NCI-H524 treated with DMSO at 0.1 percent for 48 hours (cell line): ENCODE results near the gene PPP3R1.

ENCODE experiments used
- DNase-seq: peaks from one replicate; lab custom pipeline; 2025; lab: John Stamatoyannopoulos, UW

Gene PPP3R1

GRCh38 chr2:68231061-68231372 lies 21.3 kb downstream of the PPP3R1 start:
- no peak for DNase-seq

DNA sequence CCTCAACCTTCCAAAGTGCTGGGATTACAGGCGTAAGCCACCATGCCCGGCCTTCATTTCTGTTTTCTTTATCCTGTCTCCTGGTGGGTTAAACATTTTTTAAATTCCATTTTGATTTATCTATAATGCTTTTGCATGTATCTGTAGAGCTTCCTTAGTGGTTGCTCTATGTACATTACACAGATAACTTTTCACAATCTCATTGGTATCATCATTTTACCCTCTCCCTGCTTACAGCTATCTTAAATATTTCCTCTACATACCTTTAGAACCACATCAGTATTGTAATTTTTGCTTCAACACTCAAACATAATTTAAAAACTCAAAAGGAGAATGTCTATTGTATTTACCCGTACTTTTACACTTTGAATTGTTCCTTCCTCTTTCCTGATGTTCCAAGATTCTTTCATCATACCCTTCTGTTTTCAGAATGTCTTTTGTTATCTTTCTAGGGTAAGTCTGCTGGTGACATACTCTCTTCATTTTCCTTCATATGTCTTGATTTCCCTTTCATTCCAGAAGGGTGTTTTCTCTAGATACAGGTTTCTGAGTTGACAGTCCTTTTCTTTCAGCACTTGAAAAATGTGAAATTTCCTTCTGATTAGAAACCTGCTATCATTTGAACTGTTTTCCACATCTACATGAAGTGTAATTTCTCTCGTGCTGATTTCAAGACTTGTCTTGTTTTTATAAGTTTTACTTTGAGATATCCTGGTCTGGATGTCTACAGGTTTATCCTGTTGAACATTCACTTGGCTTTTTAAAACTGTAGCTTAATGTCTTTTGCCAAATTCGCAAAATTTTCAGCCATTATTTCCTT lies 21.9 kb downstream of the PPP3R1 start:
- DNase-seq: no peak

DNA sequence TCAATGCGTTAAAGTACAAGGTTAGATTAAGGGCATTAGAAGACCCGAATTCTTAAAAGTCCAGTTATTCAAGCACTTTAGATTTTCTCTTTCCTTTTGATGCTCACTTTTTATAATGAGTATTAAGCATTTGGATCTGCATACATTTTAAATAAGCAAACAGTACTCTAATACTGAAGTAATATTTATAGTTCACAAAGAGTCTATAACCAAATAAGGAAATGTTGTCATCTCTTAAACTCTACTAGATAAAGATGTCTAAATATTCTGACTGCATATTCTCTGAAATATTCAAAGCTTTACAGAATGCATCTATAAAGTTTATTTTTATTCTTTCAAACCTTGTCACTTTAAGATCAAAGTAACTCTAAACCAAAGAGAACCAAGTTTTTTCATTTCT lies 25.5 kb downstream of the PPP3R1 start:
- no peak for DNase-seq

DNA sequence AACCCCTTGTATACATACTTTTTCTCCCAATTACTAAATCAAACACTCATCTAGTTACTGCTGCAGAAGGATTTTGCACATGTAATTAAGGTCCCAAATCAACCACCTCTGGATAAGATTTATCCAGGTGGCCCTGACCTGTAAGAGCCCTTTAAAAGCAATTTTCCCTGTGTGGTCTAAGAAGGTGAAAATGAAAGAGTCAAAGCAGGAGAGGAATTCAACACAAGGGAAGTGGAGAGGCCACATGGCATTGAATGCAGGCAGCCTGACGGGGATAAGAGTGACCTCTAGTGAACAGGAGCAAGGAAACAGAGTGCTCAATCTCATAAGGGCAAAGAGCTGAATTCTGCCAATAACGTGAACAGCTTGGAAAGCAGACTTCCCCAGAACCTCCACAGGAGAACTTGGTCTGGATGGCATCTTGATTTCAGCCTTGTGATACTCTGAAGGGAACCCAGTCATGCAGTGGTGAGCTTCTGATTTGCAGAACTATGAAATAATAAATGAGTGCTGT lies 27.2 kb downstream of the PPP3R1 start:
- DNase-seq: peak; percentile 31

- no peak for DNase-seq
Observed at GRCh38 chr2:68223419-68223818, 28.9 kb downstream of the PPP3R1 start.

GRCh38 chr2:68222287-68222686 lies 30.0 kb downstream of the PPP3R1 start:
- no peak for DNase-seq

DNA sequence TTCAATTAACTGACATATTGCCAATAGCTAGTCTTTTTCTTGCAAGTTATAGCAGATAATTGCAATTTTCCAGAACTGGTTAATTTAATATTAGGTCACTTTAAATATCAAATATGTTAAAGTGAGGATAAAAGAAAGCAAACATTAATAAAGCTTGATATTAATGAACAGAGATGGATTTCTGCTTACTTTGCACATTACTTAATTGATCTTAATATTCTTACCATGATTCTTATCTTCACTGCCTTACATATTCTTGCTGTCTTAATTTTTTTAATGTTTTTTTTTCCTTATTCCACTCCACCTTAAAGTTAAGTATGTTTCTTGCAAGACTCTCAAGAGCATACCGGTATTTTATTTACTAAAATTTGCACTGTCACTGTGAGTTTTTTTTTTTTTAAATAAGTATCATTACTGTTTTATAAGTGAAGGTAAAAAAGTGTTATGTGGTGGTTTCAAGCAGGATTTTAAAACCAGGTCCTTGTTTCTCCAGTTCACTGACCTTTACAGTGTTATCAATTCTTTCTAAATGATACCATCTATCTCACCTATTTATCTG lies 33.9 kb downstream of the PPP3R1 start:
- no peak for DNase-seq

GRCh38 chr2:68217729-68218128 lies 34.6 kb downstream of the PPP3R1 start:
- DNase-seq: no peak

- no peak for DNase-seq
Observed at GRCh38 chr2:68216454-68217310, 35.6 kb downstream of the PPP3R1 start.

DNA sequence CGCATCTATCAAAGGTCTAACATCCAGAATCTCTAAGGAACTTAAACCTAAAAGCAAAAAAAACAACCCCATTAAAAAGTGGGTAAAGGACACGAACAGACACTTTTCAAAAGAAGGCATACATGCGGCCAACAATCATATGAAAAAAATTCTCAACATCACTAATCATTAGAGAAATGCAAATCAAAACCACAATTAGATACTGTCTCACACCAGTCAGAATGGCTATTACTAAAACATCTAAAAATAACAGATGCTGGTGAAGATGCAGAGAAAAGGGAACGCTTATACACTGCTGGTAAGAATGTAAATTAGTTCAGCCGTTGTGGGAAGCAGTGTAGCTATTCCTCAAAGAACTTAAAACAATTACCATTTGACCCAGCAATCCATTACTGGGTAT lies 38.0 kb downstream of the PPP3R1 start:
- DNase-seq: no peak

DNA sequence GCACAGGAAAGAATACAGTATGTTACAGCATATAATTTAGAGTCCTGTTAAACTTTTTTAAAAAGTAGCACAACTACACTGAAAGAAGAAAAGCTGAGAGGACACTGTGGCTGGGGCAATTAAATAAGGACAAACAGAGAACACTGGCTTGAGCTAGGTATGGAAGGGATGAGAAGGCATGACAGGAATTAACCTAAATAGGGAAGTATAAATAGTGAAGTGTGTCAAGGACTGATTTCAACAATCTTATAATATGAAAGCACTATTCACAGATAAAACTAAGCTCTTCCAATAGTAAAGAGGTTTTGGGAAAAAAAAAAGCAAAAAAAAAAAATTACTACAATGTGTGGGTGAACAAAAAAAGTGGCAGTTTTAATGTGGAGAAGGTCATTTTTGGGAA lies 45.5 kb downstream of the PPP3R1 start:
- DNase-seq: no peak

DNA sequence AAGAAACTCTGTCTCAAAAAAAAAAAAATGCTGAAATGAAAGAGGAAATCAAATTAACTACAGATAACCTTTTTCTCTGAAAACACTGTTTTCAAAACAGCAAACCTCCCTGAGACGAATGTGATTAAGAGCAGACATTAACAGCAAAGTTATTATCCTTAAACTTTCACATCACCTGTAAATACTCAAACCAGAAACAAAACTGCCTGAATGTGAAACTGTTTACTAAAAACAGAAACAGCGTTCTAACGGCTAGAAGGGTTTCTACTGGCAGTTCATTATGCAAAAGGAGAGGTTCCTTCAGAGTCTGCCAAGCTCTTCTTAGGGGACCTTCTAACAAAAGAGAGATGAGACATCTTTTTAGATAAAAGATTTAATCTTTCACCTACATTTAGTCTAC lies 48.7 kb downstream of the PPP3R1 start:
- DNase-seq: no peak

- no peak for DNase-seq
Observed at GRCh38 chr2:68200157-68200787, 52.1 kb downstream of the PPP3R1 start.

DNA sequence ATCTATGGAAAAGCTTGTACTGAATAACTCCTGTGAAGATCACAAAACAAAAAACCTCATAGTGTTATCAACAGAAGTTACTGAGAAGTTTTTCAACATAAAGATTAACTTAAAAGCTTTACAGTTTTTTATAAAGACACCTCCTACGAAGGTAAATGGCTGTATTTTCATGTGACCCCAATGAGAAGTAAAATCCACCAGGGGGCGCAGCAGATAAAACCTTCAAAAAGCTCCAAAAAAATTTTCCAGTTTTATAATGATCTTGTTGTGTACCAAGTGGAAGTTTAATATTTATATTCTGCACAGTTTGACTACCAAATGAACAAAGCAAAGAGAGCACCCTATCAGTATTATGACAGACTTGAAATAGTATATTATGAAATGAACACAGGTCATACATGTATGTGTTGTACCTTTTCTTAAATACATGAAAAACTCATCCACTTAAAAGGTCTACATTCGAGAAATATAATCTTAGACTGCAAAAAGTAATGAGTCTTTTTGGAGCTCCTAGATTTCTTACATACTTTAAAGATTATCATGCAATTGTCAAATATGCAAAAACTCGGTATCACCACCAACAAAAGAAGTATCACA lies 56.1 kb downstream of the PPP3R1 start:
- DNase-seq: no peak

- DNase-seq: no peak
Observed at GRCh38 chr2:68195096-68195495, 57.2 kb downstream of the PPP3R1 start.

- no peak for DNase-seq
Observed at GRCh38 chr2:68193787-68194372, 58.5 kb downstream of the PPP3R1 start.

- DNase-seq: no peak
Observed at GRCh38 chr2:68193144-68193543, 59.2 kb downstream of the PPP3R1 start.

- DNase-seq: no peak
Observed at GRCh38 chr2:68190991-68191731, 61.2 kb downstream of the PPP3R1 start.

DNA sequence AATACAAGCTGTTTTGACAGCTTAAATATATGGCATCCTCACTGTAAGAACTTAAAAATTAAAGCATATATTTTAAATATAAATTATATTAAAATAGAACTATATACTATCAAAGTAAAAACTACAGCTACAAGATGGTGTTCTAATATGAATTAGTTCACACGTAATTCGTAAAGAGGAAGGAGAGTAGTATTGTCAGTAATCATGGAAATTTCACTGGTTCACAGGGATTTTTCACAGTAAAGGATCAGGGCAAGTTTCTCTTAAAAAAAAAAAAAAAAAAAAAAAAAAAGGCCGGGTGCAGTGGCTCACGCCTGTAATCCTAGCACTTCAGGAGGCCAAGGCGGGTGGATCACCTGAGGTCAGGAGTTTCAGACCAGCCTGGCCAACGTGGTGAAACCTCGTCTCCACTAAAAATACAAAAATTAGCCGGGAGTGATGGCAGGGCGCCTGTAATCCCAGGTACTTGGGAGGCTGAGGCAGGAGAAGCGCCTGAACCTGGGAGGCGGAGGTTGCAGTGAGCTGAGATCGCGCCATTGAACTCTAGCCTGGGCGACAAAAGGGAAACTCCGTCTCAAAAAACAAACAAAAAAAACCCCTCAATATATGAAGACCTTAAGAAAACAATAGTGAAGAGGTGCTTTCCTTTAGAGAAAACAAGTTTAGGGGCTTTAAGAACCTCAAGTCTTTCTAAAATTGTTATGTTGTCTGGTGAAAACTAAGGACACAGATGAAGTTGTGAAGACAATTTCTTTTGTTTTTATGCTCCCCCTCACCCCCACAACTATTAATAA lies 62.1 kb downstream of the PPP3R1 start:
- DNase-seq: no peak

DNA sequence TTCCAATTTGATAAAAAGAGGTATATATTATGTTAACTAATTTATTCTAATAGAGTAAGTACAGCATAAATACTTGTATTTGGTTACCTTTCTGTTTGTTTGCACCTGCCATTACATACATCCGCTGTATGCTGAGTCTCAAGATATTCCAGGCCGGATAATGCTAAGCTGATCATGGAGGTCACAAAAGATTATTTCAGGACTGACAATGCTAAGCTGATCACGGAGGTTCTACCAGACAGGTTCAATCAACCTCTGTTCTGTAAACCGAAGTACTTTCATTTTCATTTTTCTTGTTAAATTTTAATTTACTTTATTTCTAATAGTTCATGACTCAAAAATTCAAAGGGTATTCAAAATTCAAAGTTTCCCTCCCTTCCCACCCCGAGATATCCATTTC lies 63.5 kb downstream of the PPP3R1 start:
- DNase-seq: no peak
